ENCODE measurements around the gene GBGT1.

DNA sequence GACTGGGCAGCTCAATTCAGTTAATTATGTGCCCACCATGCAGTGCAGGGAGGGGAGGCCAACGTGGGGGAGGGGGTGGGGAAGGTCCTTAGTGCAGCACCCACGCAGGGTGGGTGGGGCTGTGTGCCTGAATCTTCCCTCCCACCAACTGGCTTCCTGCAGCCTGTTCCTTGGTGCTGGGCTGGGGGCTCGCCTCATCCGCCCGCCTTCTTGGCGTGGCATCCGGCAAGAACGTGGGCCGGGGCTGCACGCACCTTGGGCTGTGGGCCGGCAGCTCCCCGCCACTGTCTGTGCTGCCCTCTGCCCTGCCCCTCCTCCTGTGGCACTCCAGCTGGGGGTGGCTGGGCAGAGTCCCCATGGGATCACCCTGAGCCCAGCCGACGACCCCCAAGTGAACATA is 23.1 kb downstream of the GBGT1 start:
- TF ChIP-seq, protein P1, sequence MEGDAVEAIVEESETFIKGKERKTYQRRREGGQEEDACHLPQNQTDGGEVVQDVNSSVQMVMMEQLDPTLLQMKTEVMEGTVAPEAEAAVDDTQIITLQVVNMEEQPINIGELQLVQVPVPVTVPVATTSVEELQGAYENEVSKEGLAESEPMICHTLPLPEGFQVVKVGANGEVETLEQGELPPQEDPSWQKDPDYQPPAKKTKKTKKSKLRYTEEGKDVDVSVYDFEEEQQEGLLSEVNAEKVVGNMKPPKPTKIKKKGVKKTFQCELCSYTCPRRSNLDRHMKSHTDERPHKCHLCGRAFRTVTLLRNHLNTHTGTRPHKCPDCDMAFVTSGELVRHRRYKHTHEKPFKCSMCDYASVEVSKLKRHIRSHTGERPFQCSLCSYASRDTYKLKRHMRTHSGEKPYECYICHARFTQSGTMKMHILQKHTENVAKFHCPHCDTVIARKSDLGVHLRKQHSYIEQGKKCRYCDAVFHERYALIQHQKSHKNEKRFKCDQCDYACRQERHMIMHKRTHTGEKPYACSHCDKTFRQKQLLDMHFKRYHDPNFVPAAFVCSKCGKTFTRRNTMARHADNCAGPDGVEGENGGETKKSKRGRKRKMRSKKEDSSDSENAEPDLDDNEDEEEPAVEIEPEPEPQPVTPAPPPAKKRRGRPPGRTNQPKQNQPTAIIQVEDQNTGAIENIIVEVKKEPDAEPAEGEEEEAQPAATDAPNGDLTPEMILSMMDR (IDR thresholded peaks at IDR 0.05; ENCODE audit: borderline replicate concordance, extremely low read depth, low read length, poor library complexity, severe bottlenecking), result no peak
- no peak for TF ChIP-seq EZH2 (IDR thresholded peaks at IDR 0.05; ENCODE audit: borderline replicate concordance, low read depth, low read length, severe bottlenecking)

Data from DND-41 (cell line).